GM19240 (cell line): ENCODE results near the gene DCUN1D2.
"Not testable (repeated sequence)": the region's sequence is repeated elsewhere in the genome, so short reads cannot be mapped to it uniquely, and the experiment has no call there.

Source experiments
- DNase-seq: peaks from one replicate; pipeline ENCODE4 v3.0.0; 2011; ENCODE audit warnings: low spot score; ENCODE audit not compliant: insufficient read length

The DCUN1D2 gene

GRCh38 chr13:113447596-113447995 is 42.9 kb downstream of the DCUN1D2 start:
- no peak for DNase-seq

GRCh38 chr13:113446488-113446854 is 44.0 kb downstream of the DCUN1D2 start:
- DNase-seq = no peak

- DNase-seq = no peak
Observed at GRCh38 chr13:113445791-113446487, 44.6 kb downstream of the DCUN1D2 start.

- no peak for DNase-seq
Observed at GRCh38 chr13:113443991-113444390, 46.5 kb downstream of the DCUN1D2 start.

GRCh38 chr13:113442985-113443362 is 47.5 kb downstream of the DCUN1D2 start:
- DNase-seq = no peak

GRCh38 chr13:113442354-113442984 is 48.0 kb downstream of the DCUN1D2 start:
- no peak for DNase-seq

GRCh38 chr13:113441661-113442060 is 48.9 kb downstream of the DCUN1D2 start:
- no peak for DNase-seq

- DNase-seq = no peak
Observed at GRCh38 chr13:113437408-113438010, 53.0 kb downstream of the DCUN1D2 start.

GRCh38 chr13:113436866-113437265 is 53.6 kb downstream of the DCUN1D2 start:
- DNase-seq = not testable (repeated sequence)

- not testable (repeated sequence) for DNase-seq
Observed at GRCh38 chr13:113435907-113436306, 54.6 kb downstream of the DCUN1D2 start.

- no peak for DNase-seq
Observed at GRCh38 chr13:113433391-113433916, 57.1 kb downstream of the DCUN1D2 start.

- no peak for DNase-seq
Observed at GRCh38 chr13:113432506-113433270, 57.8 kb downstream of the DCUN1D2 start.

GRCh38 chr13:113431171-113431570 is 59.3 kb downstream of the DCUN1D2 start:
- DNase-seq = no peak

- no peak for DNase-seq
Observed at GRCh38 chr13:113430378-113431110, 60.0 kb downstream of the DCUN1D2 start.

GRCh38 chr13:113429608-113429985 is 60.9 kb downstream of the DCUN1D2 start:
- no peak for DNase-seq

GRCh38 chr13:113428871-113429607 is 61.5 kb downstream of the DCUN1D2 start:
- DNase-seq = no peak

- no peak for DNase-seq
Observed at GRCh38 chr13:113428469-113428865, 62.0 kb downstream of the DCUN1D2 start.

GRCh38 chr13:113427562-113428468 is 62.7 kb downstream of the DCUN1D2 start:
- no peak for DNase-seq

GRCh38 chr13:113426591-113426986 is 63.9 kb downstream of the DCUN1D2 start:
- no peak for DNase-seq
